ENCODE measurements around the gene GIPR. TPM values are rescaled to one million over a fixed set of nuclear protein-coding genes. Genes with fewer than 3 reads are reported as not detected.
A peak's percentile ranks its signal among the peaks of the same experiment; 100 is the strongest.
"Not testable (repeated sequence)": the region's sequence is repeated elsewhere in the genome, so short reads cannot be mapped to it uniquely, and the experiment has no call there.

Gene GIPR
- total RNA-seq (10.8 and 23.6 TPM in 2 replicates), polyA plus RNA-seq (12.8 and 14.9 TPM in 2 replicates)

DNA sequence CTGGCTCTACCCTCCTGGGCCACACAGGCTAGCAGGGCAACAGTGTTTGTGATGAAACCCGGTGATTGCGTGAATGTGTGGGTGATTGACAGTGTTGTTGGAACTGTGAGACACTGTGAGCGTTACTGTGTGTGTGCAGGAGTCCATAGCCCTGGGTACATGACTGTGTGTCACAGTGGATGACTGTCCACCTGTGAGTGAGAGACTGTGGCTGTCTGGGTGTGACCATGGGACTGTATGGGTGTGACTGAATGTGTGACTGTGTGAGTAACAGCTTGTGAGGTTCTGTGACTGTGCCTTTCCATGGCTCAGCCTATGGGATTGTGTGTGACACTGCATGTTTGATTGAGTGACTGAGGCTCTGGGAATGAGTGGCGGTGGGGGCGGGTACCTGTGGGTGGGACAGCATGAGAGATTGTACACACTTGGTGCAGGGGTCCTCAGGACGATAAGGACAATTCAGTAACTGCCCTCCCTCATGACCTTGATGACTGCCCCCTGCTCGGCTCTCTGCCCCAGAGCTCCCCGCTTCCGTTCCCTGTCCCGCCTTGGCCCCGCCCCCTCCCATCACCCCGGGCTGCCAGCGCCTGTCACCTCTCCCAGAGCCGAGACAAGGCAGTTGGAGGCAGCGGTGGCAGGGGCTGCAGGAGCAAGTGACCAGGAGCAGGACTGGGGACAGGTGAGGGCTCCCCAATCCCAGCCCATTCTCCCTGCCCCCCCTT lies at the start of gene GIPR:
GIPR (plus strand) TSS at position 602 of the 722 bp plus-strand sequence. CDS start 1,300 bp downstream, outside the sequence.
- Histone ChIP-seq H3K27me3 (no peaks in the 10 kb centered on the region), H3K4me1 (ENCODE audit: low read depth) (no peaks in the 10 kb centered on the region), H3K36me3 (no peaks in the 10 kb centered on the region), H3K4me3 (peak within 1 kb of the TSS; percentile 73), H3K9me3 (ENCODE audit: low read depth) (no peaks in the 10 kb centered on the region), H3K27ac (peak within 1 kb of the TSS; percentile 64)
- TF ChIP-seq CTCF (IDR thresholded peaks at IDR 0.05; ENCODE audit: low read depth, low read length) = no peak
- peak in 1 of 2 donors; percentile 85 for DNase-seq (ENCODE audit: low read depth in 1 of 2, low spot score in 1 of 2)

GRCh38 chr19:45621389-45621788 lies 46.6 kb upstream of the GIPR start:
- no peaks in the 10 kb centered on the region for H3K9me3 ChIP-seq (ENCODE audit: low read depth)
- TF ChIP-seq CTCF (IDR thresholded peaks at IDR 0.05; ENCODE audit: low read depth, low read length) = no peak
- no peak for DNase-seq (ENCODE audit: low read depth in 1 of 2, low spot score in 1 of 2)

GRCh38 chr19:45621976-45622503 lies 46.0 kb upstream of the GIPR start:
- no peak for DNase-seq (ENCODE audit: low read depth in 1 of 2, low spot score in 1 of 2)
- Histone ChIP-seq H3K4me1 (ENCODE audit: low read depth) (no peaks in the 10 kb centered on the region), H3K36me3 (no peaks in the 10 kb centered on the region), H3K27me3 (no peaks in the 10 kb centered on the region), H3K9me3 (ENCODE audit: low read depth) (no peaks in the 10 kb centered on the region), H3K4me3 (no peak overlapping the region), H3K27ac (no peak overlapping the region)
- TF ChIP-seq CTCF (IDR thresholded peaks at IDR 0.05; ENCODE audit: low read depth, low read length) = no peak

More at GRCh38 chr19:45621389-45621788, 46.6 kb upstream of the GIPR start:
- Histone ChIP-seq H3K36me3 (no peaks in the 10 kb centered on the region), H3K27ac (no peak overlapping the region), H3K4me1 (ENCODE audit: low read depth) (no peaks in the 10 kb centered on the region), H3K4me3 (no peak overlapping the region), H3K27me3 (no peaks in the 10 kb centered on the region)

DNA sequence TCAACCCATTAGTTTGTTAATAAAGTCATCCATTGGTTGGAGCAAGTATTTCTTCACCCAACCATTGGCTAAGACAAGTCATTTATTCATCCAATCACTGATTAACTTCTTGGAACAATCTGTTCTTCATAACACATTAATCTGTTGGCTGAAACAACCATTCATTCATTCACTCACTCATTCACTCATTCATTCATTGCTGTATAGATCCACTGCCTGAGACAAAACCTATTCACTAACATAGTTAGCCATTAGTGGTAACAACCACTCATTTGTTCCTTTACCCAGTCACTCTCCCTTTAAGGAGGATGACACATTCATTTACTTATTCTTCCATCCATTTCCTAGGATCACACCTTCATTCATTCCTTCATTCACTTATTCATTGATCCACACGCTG lies 44.0 kb upstream of the GIPR start:
- Histone ChIP-seq H3K9me3 (ENCODE audit: low read depth) (no peaks in the 10 kb centered on the region), H3K4me3 (no peak overlapping the region), H3K27ac (no peak overlapping the region), H3K4me1 (ENCODE audit: low read depth) (no peaks in the 10 kb centered on the region), H3K36me3 (peaks cover 3% of the 10 kb centered on the region), H3K27me3 (no peaks in the 10 kb centered on the region)
- no peak for DNase-seq (ENCODE audit: low read depth in 1 of 2, low spot score in 1 of 2)
- TF ChIP-seq CTCF (IDR thresholded peaks at IDR 0.05; ENCODE audit: low read depth, low read length) = no peak

- H3K4me3 ChIP-seq; H3K27me3 ChIP-seq; H3K4me1 ChIP-seq (ENCODE audit: low read depth): not testable (repeated sequence)
Measured at GRCh38 chr19:45628219-45628618, 39.8 kb upstream of the GIPR start.

GRCh38 chr19:45629704-45630103 lies 38.3 kb upstream of the GIPR start:
- no peaks in the 10 kb centered on the region for H3K4me1 ChIP-seq (ENCODE audit: low read depth)
- H3K4me3 ChIP-seq = no peak overlapping the region
- no peaks in the 10 kb centered on the region for H3K27me3 ChIP-seq
- peaks cover 3% of the 10 kb centered on the region for H3K36me3 ChIP-seq
- H3K9me3 ChIP-seq (ENCODE audit: low read depth) = no peaks in the 10 kb centered on the region
- TF ChIP-seq CTCF (IDR thresholded peaks at IDR 0.05; ENCODE audit: low read depth, low read length) = no peak
- DNase-seq (ENCODE audit: low read depth in 1 of 2, low spot score in 1 of 2) = no peak
- no peak overlapping the region for H3K27ac ChIP-seq

More at GRCh38 chr19:45628219-45628618, 39.8 kb upstream of the GIPR start:
- H3K27ac ChIP-seq; DNase-seq (ENCODE audit: low read depth in 1 of 2, low spot score in 1 of 2); H3K36me3 ChIP-seq; H3K9me3 ChIP-seq (ENCODE audit: low read depth): not testable (repeated sequence)
